HG02973 (cell line): ENCODE data around the gene BRD1.
"Not testable (repeated sequence)": the region's sequence is repeated elsewhere in the genome, so short reads cannot be mapped to it uniquely, and the experiment has no call there.

Experiments used
- ATAC-seq: cut with Tn5 transposase; IDR thresholded peaks from one replicate; pipeline ENCODE4 v1.9.1; 2021; ENCODE audit warnings: moderate library complexity; ENCODE audit not compliant: unreplicated experiment

The BRD1 gene

GRCh38 chr22:49785046-49785521 lies 42.6 kb downstream of the BRD1 start:
- ATAC-seq, result no peak

GRCh38 chr22:49784630-49784971 lies 43.1 kb downstream of the BRD1 start:
- ATAC-seq, result no peak

- ATAC-seq, result no peak
Measured at GRCh38 chr22:49783926-49784629, 43.6 kb downstream of the BRD1 start.

DNA sequence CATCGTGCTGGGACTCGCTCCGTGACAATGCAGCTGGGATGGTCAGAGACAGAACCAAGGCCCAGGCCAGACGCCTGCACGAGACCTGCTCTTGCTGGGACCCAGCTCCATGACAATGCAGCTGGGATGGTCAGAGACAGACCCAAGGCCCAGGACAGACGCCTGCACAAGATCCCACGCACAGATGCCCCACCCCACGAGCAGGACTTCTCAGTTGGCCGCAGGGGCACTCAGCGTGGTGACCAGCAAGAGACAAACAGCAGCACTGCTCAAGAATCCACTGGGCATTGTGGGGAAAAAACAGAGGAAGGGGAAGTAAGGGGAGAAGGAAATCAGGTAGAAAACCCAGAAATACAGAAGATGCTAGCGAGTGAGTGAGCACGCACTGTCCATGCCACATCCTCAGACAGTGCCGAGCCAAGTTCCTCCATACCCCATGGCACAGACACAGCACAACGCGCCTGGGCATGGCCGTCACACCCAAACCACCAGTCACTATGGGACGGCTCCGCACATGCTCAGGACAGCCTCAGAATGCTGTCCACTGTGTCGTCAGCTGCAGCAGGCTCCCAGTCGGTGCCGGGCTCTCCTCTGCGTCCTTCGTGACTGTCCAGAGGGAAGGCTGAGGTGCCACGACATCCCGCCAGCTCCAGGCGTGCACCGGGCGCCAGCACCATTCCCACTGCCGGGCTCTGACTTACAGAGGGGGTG lies 44.5 kb downstream of the BRD1 start:
- no peak for ATAC-seq

GRCh38 chr22:49781886-49782285 lies 45.8 kb downstream of the BRD1 start:
- ATAC-seq, result not testable (repeated sequence)

DNA sequence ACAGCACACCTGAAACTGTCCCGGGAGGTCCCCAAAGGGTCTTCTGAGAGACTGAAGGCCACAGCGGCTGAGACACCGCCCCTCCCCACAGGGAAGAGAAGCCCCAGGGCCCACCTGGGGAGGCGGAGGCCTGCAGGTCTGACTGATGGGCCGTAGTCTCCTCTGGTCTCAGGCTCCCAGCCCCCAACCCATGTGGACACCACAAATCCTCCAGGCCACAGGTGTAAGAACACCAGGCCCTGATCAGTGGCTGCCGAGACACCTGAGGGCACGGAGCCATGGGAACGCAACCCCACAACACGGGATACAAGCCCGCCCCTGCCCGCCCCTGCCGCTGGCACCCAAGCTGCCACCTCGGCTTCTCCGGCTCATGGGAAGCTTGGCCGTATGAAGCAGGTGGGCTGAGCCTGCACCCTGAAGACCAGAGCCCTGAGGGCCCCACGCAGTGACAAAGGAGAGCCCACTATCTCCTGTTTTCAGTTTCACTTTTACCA lies 46.3 kb downstream of the BRD1 start:
- no peak for ATAC-seq

DNA sequence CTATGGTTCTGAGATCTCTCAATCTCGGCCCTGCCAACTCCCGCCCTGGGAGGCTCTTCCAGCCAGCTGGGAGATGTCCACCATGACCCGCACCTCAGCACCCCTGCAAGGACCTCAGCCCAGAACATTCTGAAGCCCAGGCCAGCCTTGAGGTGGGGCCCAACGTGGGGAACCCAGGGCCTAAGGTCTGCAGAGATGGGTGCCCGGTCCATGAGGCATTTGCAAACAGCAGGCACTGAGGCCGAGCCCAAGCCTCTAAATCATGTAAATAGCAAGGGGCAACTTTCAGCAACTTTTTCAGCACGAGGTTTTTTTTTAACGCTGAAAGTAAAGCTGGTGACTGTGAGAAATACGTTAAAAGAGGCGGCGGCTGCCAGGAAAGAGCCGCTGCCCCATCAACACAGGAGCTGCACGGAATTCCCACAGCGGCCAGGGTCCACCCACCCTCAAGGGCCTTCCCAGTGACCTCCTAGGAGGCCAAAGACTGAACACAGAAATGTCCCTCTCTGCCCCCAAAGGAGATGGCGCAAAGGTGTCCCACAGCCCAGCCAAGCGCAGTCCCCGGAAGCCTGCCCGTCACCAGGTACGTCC lies 46.9 kb downstream of the BRD1 start:
- no peak for ATAC-seq

DNA sequence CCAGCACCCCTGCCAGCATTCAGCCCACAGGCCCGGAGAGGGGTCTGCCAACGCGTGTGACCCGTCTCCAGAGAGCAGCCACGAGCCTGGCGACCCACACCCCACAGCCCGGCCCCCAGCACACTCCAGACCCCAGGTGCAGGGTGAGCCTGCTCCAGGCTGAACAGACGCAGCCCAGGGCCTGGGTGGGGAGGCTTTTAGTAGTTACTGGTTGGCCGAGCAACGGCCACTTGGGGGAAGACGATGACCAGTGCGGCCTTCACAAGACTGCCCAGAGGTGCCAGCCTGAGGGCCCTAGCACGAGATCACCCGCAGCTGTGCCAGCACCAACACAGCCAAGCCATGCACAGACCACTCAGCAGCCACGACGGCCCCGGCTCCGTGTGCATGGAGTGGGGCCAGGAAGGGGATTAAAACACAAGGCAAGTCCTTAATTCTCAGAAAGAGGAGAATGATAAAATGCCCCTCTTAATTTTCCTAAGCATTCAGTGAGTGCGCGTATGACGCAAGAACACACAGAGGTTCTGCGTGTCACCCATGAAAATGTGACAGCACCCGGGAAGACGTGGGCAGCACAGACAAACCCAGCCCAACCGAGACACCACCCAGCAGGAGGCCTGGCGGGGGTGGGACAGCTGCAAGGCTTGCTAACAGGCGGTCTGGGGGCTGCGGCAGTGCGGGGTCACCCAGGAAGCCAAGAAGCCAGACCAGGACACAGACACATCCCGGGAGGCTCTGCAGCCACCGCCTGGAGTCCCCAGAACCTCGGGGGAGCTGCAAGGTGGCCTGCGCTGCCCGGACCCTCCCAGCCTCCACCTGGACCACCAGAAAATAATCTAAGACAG lies 47.6 kb downstream of the BRD1 start:
- no peak for ATAC-seq

DNA sequence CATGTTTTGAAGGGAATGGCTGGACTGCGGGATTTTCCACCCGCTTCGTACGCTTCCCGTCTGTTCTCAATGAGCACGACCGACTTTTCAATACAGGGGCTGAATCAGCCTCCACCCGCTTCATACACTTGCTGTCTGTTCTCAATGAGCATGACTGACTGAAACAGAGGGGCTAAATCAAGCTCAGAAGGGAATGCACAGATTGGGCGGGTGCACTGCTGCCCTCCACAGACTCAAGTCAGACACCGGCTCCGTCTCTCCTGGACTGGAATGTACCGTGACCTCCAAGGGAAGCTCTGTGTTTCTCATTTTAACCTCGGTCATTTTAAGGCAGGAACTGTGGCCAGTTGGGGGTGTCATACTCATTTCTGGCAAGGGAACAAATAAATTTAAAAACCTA lies 48.5 kb downstream of the BRD1 start:
- no peak for ATAC-seq

GRCh38 chr22:49777569-49778249 lies 50.0 kb downstream of the BRD1 start:
- ATAC-seq, result no peak

- ATAC-seq, result no peak
Measured at GRCh38 chr22:49776891-49777290, 50.8 kb downstream of the BRD1 start.

DNA sequence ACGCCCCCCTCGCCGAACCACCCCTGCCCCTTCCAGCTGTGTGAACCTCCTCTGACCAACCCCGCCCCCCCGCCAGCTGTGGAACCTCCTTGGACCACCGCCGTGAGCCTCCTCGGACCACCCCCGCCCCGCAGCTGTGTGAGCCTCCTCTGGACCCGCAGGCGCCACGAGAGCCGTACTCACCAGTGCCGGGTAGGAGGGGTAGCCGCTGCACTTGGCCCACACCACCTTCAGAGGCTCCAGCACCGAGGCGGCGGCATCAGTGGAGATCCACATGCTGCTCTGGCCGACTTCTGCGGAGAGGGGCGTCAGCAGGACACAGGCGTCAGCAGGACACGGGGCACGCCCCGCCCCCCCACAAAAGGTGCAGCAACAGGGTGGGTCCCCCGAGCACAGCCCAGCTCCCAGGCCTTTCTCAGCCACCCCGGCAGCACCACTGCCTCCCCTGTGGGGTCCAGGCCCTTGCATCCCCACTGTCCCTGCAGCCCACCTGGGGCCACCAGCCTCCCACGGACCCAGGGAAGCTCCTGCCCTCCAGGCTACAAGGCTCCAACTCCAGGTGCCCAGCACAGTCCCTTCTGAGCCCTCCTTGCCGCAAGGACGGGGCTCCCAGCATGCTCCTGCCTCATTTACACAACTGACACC lies 51.7 kb downstream of the BRD1 start:
- ATAC-seq, result no peak

DNA sequence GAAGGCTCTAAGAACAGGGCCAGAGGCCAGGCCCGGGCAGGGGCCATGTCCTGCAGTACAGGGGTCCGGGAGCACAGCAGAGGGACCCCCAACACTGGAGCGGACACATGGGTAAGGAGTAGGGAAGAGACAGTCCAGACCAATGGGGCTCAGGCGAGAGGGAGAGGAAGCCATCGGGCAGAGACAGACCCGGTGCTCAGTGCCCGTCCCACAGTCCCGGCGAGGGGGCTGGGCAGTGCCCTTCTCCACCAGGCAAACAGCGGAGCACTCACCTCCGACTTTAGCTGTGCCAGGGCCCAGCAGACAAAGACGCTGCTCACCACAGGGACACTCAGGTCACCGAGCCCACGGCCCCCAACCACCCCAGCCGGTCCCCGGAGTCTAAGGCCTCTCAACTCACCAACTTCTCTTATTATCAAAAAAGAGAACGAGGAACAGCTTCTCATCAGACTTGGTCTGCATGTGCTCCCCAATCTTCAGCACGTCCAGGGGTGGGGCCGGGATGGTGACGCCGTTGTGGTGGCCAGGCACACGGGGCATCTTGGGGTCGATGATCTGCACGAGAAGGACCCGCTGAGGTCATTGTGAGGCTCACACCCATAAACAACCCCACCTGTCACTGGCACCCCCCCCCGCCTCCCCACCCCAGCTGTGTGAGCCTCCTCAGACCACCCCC lies 52.3 kb downstream of the BRD1 start:
- no peak for ATAC-seq

GRCh38 chr22:49774499-49775151 lies 53.0 kb downstream of the BRD1 start:
- no peak for ATAC-seq

DNA sequence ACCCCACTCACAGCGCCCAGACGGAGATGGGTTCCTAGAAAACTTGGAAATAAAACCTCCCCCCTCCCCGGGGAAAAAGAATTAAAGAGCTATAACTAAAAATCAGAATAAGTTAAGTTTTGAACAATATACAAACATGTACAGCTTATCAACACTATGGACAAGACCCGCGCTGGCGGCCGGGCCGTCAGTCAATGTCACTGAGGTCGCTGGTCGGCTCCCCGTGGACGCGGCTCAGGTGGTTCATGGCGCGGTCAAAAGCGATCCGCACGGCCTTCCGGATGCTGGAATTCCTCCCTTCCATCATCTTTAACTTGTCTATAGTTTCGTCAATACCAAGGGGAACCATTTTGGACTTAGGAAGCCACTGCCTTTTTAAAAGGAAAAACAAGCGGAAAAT lies 53.6 kb downstream of the BRD1 start:
- ATAC-seq, result no peak

GRCh38 chr22:49773531-49773930 lies 54.1 kb downstream of the BRD1 start:
- ATAC-seq, result no peak

- no peak for ATAC-seq
Measured at GRCh38 chr22:49772692-49773091, 55.0 kb downstream of the BRD1 start.

GRCh38 chr22:49771266-49772065 lies 56.2 kb downstream of the BRD1 start:
- no peak for ATAC-seq
